ENCODE data around the gene GOLGA8S. TPM values are rescaled to one million over a fixed set of nuclear protein-coding genes. Genes with fewer than 3 reads are reported as not detected.
"Not testable (repeated sequence)": the region's sequence is repeated elsewhere in the genome, so short reads cannot be mapped to it uniquely, and the experiment has no call there.

The GOLGA8S gene
- under 1 TPM; 0.33 to 0.38 TPM for total RNA-seq

GRCh38 chr15:23354448-23354847 is at the start of gene GOLGA8S:
GOLGA8S (plus strand) TSS chr15:23354748; CDS start chr15:23354810, 62 bp downstream.
- H3K27me3 Mint-ChIP-seq; H3K27ac Mint-ChIP-seq; CTCF ChIA-PET; H3K4me3 Mint-ChIP-seq; H3K9me3 Mint-ChIP-seq; DNase-seq; H3K4me1 Mint-ChIP-seq; H3K36me3 Mint-ChIP-seq (ENCODE audit: low read depth); POLR2A ChIA-PET: not testable (repeated sequence)

GRCh38 chr15:23304805-23305204 is 49.7 kb upstream of the GOLGA8S start:
- H3K9me3 Mint-ChIP-seq, POLR2A ChIA-PET, H3K27me3 Mint-ChIP-seq, CTCF ChIA-PET, DNase-seq: not testable (repeated sequence)
- Mint-ChIP-seq H3K4me1 (peaks cover 25% of the 10 kb centered on the region), H3K36me3 (ENCODE audit: low read depth) (peaks cover 15% of the 10 kb centered on the region), H3K27ac (peak overlapping the region; percentile 67), H3K4me3 (peak overlapping the region; percentile 81)

GRCh38 chr15:23305921-23306320 is 48.6 kb upstream of the GOLGA8S start:
- H3K27me3 Mint-ChIP-seq, CTCF ChIA-PET, POLR2A ChIA-PET: not testable (repeated sequence)

GRCh38 chr15:23311233-23311632 is 43.3 kb upstream of the GOLGA8S start:
- H3K4me3 Mint-ChIP-seq, DNase-seq, POLR2A ChIA-PET: not testable (repeated sequence)

More at GRCh38 chr15:23305921-23306320, 48.6 kb upstream of the GOLGA8S start:
- Mint-ChIP-seq H3K4me1 (peaks cover 25% of the 10 kb centered on the region), H3K36me3 (ENCODE audit: low read depth) (peaks cover 15% of the 10 kb centered on the region), H3K4me3 (peak overlapping the region; percentile 21)
- not testable (repeated sequence) for DNase-seq, H3K27ac Mint-ChIP-seq, H3K9me3 Mint-ChIP-seq

GRCh38 chr15:23334096-23334495 is 20.5 kb upstream of the GOLGA8S start, which contains the start of gene GOLGA6L26:
GOLGA6L26 (minus strand) TSS chr15:23334196; CDS start chr15:23334135, 61 bp downstream.
- DNase-seq; CTCF ChIA-PET; H3K9me3 Mint-ChIP-seq; H3K36me3 Mint-ChIP-seq (ENCODE audit: low read depth); H3K27me3 Mint-ChIP-seq; POLR2A ChIA-PET; H3K4me3 Mint-ChIP-seq; H3K27ac Mint-ChIP-seq; H3K4me1 Mint-ChIP-seq: not testable (repeated sequence)

More at GRCh38 chr15:23311233-23311632, 43.3 kb upstream of the GOLGA8S start:
- Mint-ChIP-seq H3K4me1 (peaks cover 10% of the 10 kb centered on the region), H3K36me3 (ENCODE audit: low read depth) (peaks cover 12% of the 10 kb centered on the region)
- H3K27me3 Mint-ChIP-seq, H3K9me3 Mint-ChIP-seq, H3K27ac Mint-ChIP-seq, CTCF ChIA-PET: not testable (repeated sequence)

- H3K4me1 Mint-ChIP-seq; H3K4me3 Mint-ChIP-seq; H3K27me3 Mint-ChIP-seq; H3K27ac Mint-ChIP-seq; DNase-seq; POLR2A ChIA-PET; H3K9me3 Mint-ChIP-seq; CTCF ChIA-PET; H3K36me3 Mint-ChIP-seq (ENCODE audit: low read depth): not testable (repeated sequence)
Observed at GRCh38 chr15:23362622-23363021, 8.1 kb downstream of the GOLGA8S start.

GRCh38 chr15:23364261-23364660 is 9.7 kb downstream of the GOLGA8S start:
- H3K4me3 Mint-ChIP-seq; H3K27me3 Mint-ChIP-seq; POLR2A ChIA-PET; H3K27ac Mint-ChIP-seq; DNase-seq; CTCF ChIA-PET; H3K4me1 Mint-ChIP-seq; H3K36me3 Mint-ChIP-seq (ENCODE audit: low read depth); H3K9me3 Mint-ChIP-seq: not testable (repeated sequence)

- H3K27me3 Mint-ChIP-seq, result no peaks in the 10 kb centered on the region
- H3K4me3 Mint-ChIP-seq, result no peak overlapping the region
- POLR2A ChIA-PET, result no interaction called here
- no peaks in the 10 kb centered on the region for H3K4me1 Mint-ChIP-seq
- no peaks in the 10 kb centered on the region for H3K9me3 Mint-ChIP-seq
- no peak overlapping the region for H3K27ac Mint-ChIP-seq
- CTCF ChIA-PET, result no interaction called here
- no peak for DNase-seq
- no peaks in the 10 kb centered on the region for H3K36me3 Mint-ChIP-seq (ENCODE audit: low read depth)
Observed at GRCh38 chr15:23370578-23370977, 16.0 kb downstream of the GOLGA8S start.

- POLR2A ChIA-PET; H3K9me3 Mint-ChIP-seq; CTCF ChIA-PET; H3K4me1 Mint-ChIP-seq; H3K27ac Mint-ChIP-seq; H3K36me3 Mint-ChIP-seq (ENCODE audit: low read depth); H3K4me3 Mint-ChIP-seq; H3K27me3 Mint-ChIP-seq; DNase-seq: not testable (repeated sequence)
Observed at GRCh38 chr15:23371134-23371533, 16.6 kb downstream of the GOLGA8S start.

GRCh38 chr15:23371868-23372267 is 17.3 kb downstream of the GOLGA8S start:
- H3K9me3 Mint-ChIP-seq; DNase-seq; H3K36me3 Mint-ChIP-seq (ENCODE audit: low read depth); H3K4me1 Mint-ChIP-seq; H3K27me3 Mint-ChIP-seq; POLR2A ChIA-PET; H3K27ac Mint-ChIP-seq; CTCF ChIA-PET; H3K4me3 Mint-ChIP-seq: not testable (repeated sequence)

GRCh38 chr15:23372284-23372683 is 17.7 kb downstream of the GOLGA8S start:
- CTCF ChIA-PET, result no interaction called here

GRCh38 chr15:23372891-23373600 is 18.5 kb downstream of the GOLGA8S start:
- POLR2A ChIA-PET; DNase-seq; H3K4me3 Mint-ChIP-seq; H3K27me3 Mint-ChIP-seq; H3K9me3 Mint-ChIP-seq; H3K27ac Mint-ChIP-seq; H3K36me3 Mint-ChIP-seq (ENCODE audit: low read depth); CTCF ChIA-PET; H3K4me1 Mint-ChIP-seq: not testable (repeated sequence)

More at GRCh38 chr15:23372284-23372683, 17.7 kb downstream of the GOLGA8S start:
- no peak for DNase-seq
- H3K4me1 Mint-ChIP-seq, result no peaks in the 10 kb centered on the region
- POLR2A ChIA-PET, result no interaction called here
- no peak overlapping the region for H3K4me3 Mint-ChIP-seq
- no peaks in the 10 kb centered on the region for H3K9me3 Mint-ChIP-seq
- peaks cover 5% of the 10 kb centered on the region for H3K27me3 Mint-ChIP-seq
- no peaks in the 10 kb centered on the region for H3K36me3 Mint-ChIP-seq (ENCODE audit: low read depth)
- H3K27ac Mint-ChIP-seq, result no peak overlapping the region

GRCh38 chr15:23374226-23374625 is 19.7 kb downstream of the GOLGA8S start:
- POLR2A ChIA-PET; CTCF ChIA-PET; H3K36me3 Mint-ChIP-seq (ENCODE audit: low read depth); H3K9me3 Mint-ChIP-seq; H3K4me3 Mint-ChIP-seq; H3K27ac Mint-ChIP-seq; H3K27me3 Mint-ChIP-seq; DNase-seq; H3K4me1 Mint-ChIP-seq: not testable (repeated sequence)

GRCh38 chr15:23378946-23379345 is 24.4 kb downstream of the GOLGA8S start:
- DNase-seq; CTCF ChIA-PET; H3K36me3 Mint-ChIP-seq (ENCODE audit: low read depth); H3K9me3 Mint-ChIP-seq; H3K27ac Mint-ChIP-seq; POLR2A ChIA-PET; H3K4me1 Mint-ChIP-seq; H3K4me3 Mint-ChIP-seq; H3K27me3 Mint-ChIP-seq: not testable (repeated sequence)
